ENCODE measurements around the gene LBX1.

Gene LBX1

GRCh38 chr10:101267290-101267680, 38.0 kb upstream of the LBX1 start:
- TF ChIP-seq CTCF (IDR thresholded peaks at IDR 0.05; ENCODE audit: extremely low read depth, insufficient read depth, missing control alignments), result no peak
- DNase-seq (ENCODE audit: low spot score), result no peak
- in situ Hi-C loops (cut with MboI; ENCODE audit: low pct_unique_long_range_greater_than_20kb, low sequenced_read_pairs, unreplicated experiment), result no loop called here

- DNase-seq (ENCODE audit: low spot score), result no peak
- in situ Hi-C loops (cut with MboI; ENCODE audit: low pct_unique_long_range_greater_than_20kb, low sequenced_read_pairs, unreplicated experiment), result no loop called here
Observed at GRCh38 chr10:101266381-101267289, 37.4 kb upstream of the LBX1 start.

GRCh38 chr10:101263150-101263752, 34.0 kb upstream of the LBX1 start:
- no peak for DNase-seq (ENCODE audit: low spot score)
- no peak for TF ChIP-seq CTCF (IDR thresholded peaks at IDR 0.05; ENCODE audit: extremely low read depth, insufficient read depth, missing control alignments)
- in situ Hi-C loops (cut with MboI; ENCODE audit: low pct_unique_long_range_greater_than_20kb, low sequenced_read_pairs, unreplicated experiment), result no loop called here

More at GRCh38 chr10:101266381-101267289, 37.4 kb upstream of the LBX1 start:
- TF ChIP-seq CTCF (IDR thresholded peaks at IDR 0.05; ENCODE audit: extremely low read depth, insufficient read depth, missing control alignments), result no peak

GRCh38 chr10:101262147-101262546, 32.9 kb upstream of the LBX1 start:
- no peak for TF ChIP-seq CTCF (IDR thresholded peaks at IDR 0.05; ENCODE audit: extremely low read depth, insufficient read depth, missing control alignments)
- in situ Hi-C loops (cut with MboI; ENCODE audit: low pct_unique_long_range_greater_than_20kb, low sequenced_read_pairs, unreplicated experiment), result no loop called here
- no peak for DNase-seq (ENCODE audit: low spot score)

GRCh38 chr10:101261702-101262101, 32.4 kb upstream of the LBX1 start:
- no peak for DNase-seq (ENCODE audit: low spot score)
- TF ChIP-seq CTCF (IDR thresholded peaks at IDR 0.05; ENCODE audit: extremely low read depth, insufficient read depth, missing control alignments), result no peak
- in situ Hi-C loops (cut with MboI; ENCODE audit: low pct_unique_long_range_greater_than_20kb, low sequenced_read_pairs, unreplicated experiment), result no loop called here

GRCh38 chr10:101260764-101261481, 31.7 kb upstream of the LBX1 start:
- TF ChIP-seq CTCF (IDR thresholded peaks at IDR 0.05; ENCODE audit: extremely low read depth, insufficient read depth, missing control alignments), result no peak
- DNase-seq (ENCODE audit: low spot score), result no peak

More at GRCh38 chr10:101260764-101261481, 31.7 kb upstream of the LBX1 start:
- in situ Hi-C loops (cut with MboI; ENCODE audit: low pct_unique_long_range_greater_than_20kb, low sequenced_read_pairs, unreplicated experiment), result no loop called here
